Neural cell (in vitro differentiated cells): ENCODE results near the gene SYMPK.

ENCODE experiments used
- CTCF ChIP-seq: fragments of 450-650 bp; IDR thresholded peaks from 2 replicates; pipeline ENCODE4 v1.5.1; 2014; ENCODE audit warnings: antibody characterized with exemption, mild to moderate bottlenecking, moderate library complexity; ENCODE audit not compliant: poor library complexity, severe bottlenecking
- EP300 ChIP-seq: fragments of 450-650 bp; conservative IDR thresholded peaks from 2 replicates; pipeline ENCODE4 v1.6.1; 2014; ENCODE audit warnings: antibody characterized with exemption, mild to moderate bottlenecking, moderate library complexity; ENCODE audit not compliant: poor library complexity, severe bottlenecking
- EZH2 ChIP-seq: fragments of 200-600, 300-800 bp; shearing (Covaris generic), sonication (generic); IDR thresholded peaks from 2 replicates; pipeline ENCODE4 v1.6.1; 2014; ENCODE audit warnings: antibody characterized with exemption, low read length, borderline replicate concordance, mild to moderate bottlenecking; ENCODE audit not compliant: insufficient read depth, poor library complexity, severe bottlenecking
- POLR2AphosphoS5 ChIP-seq: IDR thresholded peaks from 2 replicates; pipeline ENCODE4 v1.6.1; 2012
- RAD21 ChIP-seq: fragments of 450-650 bp; conservative IDR thresholded peaks from 2 replicates; pipeline ENCODE4 v1.6.1; 2014; ENCODE audit warnings: antibody characterized with exemption, mild to moderate bottlenecking, moderate library complexity
- REST ChIP-seq: IDR thresholded peaks from 2 replicates; pipeline ENCODE4 v1.6.1; 2012; ENCODE audit warnings: borderline replicate concordance
- SMC3 ChIP-seq: fragments of 450-650 bp; conservative IDR thresholded peaks from 2 replicates; pipeline ENCODE4 v1.6.1; 2014; ENCODE audit warnings: antibody characterized with exemption, mild to moderate bottlenecking, moderate library complexity; ENCODE audit not compliant: poor library complexity

GRCh38 chr19:45766296-45766868, 96.6 kb downstream of the SYMPK start:
- no peak for TF ChIP-seq CTCF
- TF ChIP-seq POLR2AphosphoS5: no peak
- no peak for TF ChIP-seq EZH2
- TF ChIP-seq RAD21: no peak
- TF ChIP-seq EP300: no peak
- no peak for TF ChIP-seq SMC3
- no peak for TF ChIP-seq REST
